Neuronal stem cell (in vitro differentiated cells): ENCODE data around the gene ARMC7. TPM values are rescaled to one million over a fixed set of nuclear protein-coding genes. Genes with fewer than 3 reads are reported as not detected.

Experiments
- DNase-seq: peaks from one replicate; pipeline ENCODE4 v3.0.0-alpha.2; 2013; ENCODE audit warnings: low spot score
- H2AFZ ChIP-seq: one replicate; pipeline ENCODE4 v1.6.1; 2013; ENCODE audit warnings: mild to moderate bottlenecking, low read length, inconsistent platforms
- H2AK5ac ChIP-seq: 2 replicates; pipeline ENCODE4 v1.6.1; 2013; ENCODE audit warnings: low read depth, mild to moderate bottlenecking, inconsistent platforms, low read length, moderate library complexity, mixed read lengths
- H2BK120ac ChIP-seq: 2 replicates; pipeline ENCODE4 v1.6.1; 2013; ENCODE audit warnings: low read depth, mild to moderate bottlenecking, inconsistent platforms, low read length, moderate library complexity, mixed read lengths
- H2BK12ac ChIP-seq: one replicate; pipeline ENCODE4 v1.6.1; 2013; ENCODE audit warnings: low read length, inconsistent platforms
- H2BK15ac ChIP-seq: 2 replicates; pipeline ENCODE4 v1.6.1; 2013; ENCODE audit warnings: mild to moderate bottlenecking, low read length, inconsistent platforms, mixed read lengths
- H2BK5ac ChIP-seq: one replicate; pipeline ENCODE4 v1.6.1; 2013; ENCODE audit warnings: inconsistent platforms, mild to moderate bottlenecking, low read length, moderate library complexity
- H3K14ac ChIP-seq: one replicate; pipeline ENCODE4 v1.6.1; 2013; ENCODE audit warnings: low read length, inconsistent platforms
- H3K18ac ChIP-seq: 2 replicates; pipeline ENCODE4 v1.6.1; 2013; ENCODE audit warnings: low read length, inconsistent platforms
- H3K23ac ChIP-seq: 2 replicates; pipeline ENCODE4 v1.6.1; 2013; ENCODE audit warnings: low read depth, mild to moderate bottlenecking, mixed read lengths, low read length, inconsistent platforms; ENCODE audit not compliant: poor library complexity
- H3K27ac ChIP-seq: replicated peaks from 3 replicates; pipeline ENCODE4 v1.5.1; 2013; ENCODE audit warnings: low read length, inconsistent platforms
- H3K27me3 ChIP-seq, 3 experiments: 2 replicates each; pipeline ENCODE4 v1.6.1; 2013; ENCODE audit warnings: low read length in 3 of 3, mild to moderate bottlenecking in 2 of 3, inconsistent platforms in 1 of 3, low read depth in 1 of 3, mixed read lengths in 1 of 3, moderate library complexity in 1 of 3; ENCODE audit not compliant: control insufficient read depth in 3 of 3, insufficient read depth in 3 of 3
- H3K36me3 ChIP-seq, 2 donors: replicated peaks in 1 of 2; 2 replicates each; pipeline ENCODE4 v1.6.1; 2013; ENCODE audit warnings: low read length in 2 of 2; ENCODE audit not compliant: control insufficient read depth in 2 of 2, insufficient read depth in 2 of 2
- H3K4ac ChIP-seq: 2 replicates; pipeline ENCODE4 v1.6.1; 2013; ENCODE audit warnings: inconsistent platforms, mild to moderate bottlenecking, low read length, moderate library complexity
- H3K4me1 ChIP-seq, 2 donors: 1 replicate in 1 of 2; 2 replicates in 1 of 2; pipeline ENCODE4 v1.6.1; 2013; ENCODE audit warnings: low read length in 2 of 2, low read depth in 1 of 2; ENCODE audit not compliant: control insufficient read depth in 2 of 2, insufficient read depth in 1 of 2
- H3K4me2 ChIP-seq: one replicate; pipeline ENCODE4 v1.6.1; 2013; ENCODE audit warnings: mild to moderate bottlenecking, low read length, inconsistent platforms; ENCODE audit not compliant: insufficient read depth, poor library complexity, severe bottlenecking
- H3K4me3 ChIP-seq, 2 donors: 2 replicates each; pipeline ENCODE4 v1.5.1; 2013; ENCODE audit warnings: low read length in 2 of 2, mild to moderate bottlenecking in 2 of 2, inconsistent platforms in 1 of 2, moderate library complexity in 1 of 2
- H3K79me1 ChIP-seq: one replicate; pipeline ENCODE4 v1.6.1; 2013; ENCODE audit warnings: low read depth, mild to moderate bottlenecking, inconsistent platforms, low read length, moderate library complexity
- H3K9ac ChIP-seq: one replicate; pipeline ENCODE4 v1.6.1; 2013; ENCODE audit warnings: mild to moderate bottlenecking, low read depth, low read length, inconsistent platforms; ENCODE audit not compliant: poor library complexity
- H3K9me3 ChIP-seq, 2 donors: replicated peaks in 1 of 2; 2 replicates each; pipeline versions ENCODE3 to v1.6.1; 2013; ENCODE audit warnings: low read length in 2 of 2, mild to moderate bottlenecking in 2 of 2, inconsistent platforms in 1 of 2, low read depth in 1 of 2, mixed read lengths in 1 of 2, moderate library complexity in 1 of 2; ENCODE audit not compliant: control insufficient read depth in 2 of 2, insufficient read depth in 1 of 2
- H4K8ac ChIP-seq: one replicate; pipeline ENCODE4 v1.6.1; 2013; ENCODE audit warnings: low read depth, mild to moderate bottlenecking, inconsistent platforms, low read length, moderate library complexity
- H4K91ac ChIP-seq: one replicate; pipeline ENCODE4 v1.6.1; 2013; ENCODE audit warnings: low read length, low read depth, mild to moderate bottlenecking, inconsistent platforms; ENCODE audit not compliant: poor library complexity
- WGBS, 2 donors: extraction: QIAGEN DNeasy Blood & Tissue Kit; methylation state at CpG; one replicate each; pipeline ENCODE4 v1.1.7; 2013; ENCODE audit warnings: missing lambda C conversion rate in 2 of 2, mixed read lengths in 1 of 2; ENCODE audit not compliant: insufficient read length in 2 of 2, insufficient replicate concordance in 1 of 2; ENCODE audit errors: extremely low coverage in 2 of 2; 5-methylcytosine and 5-hydroxymethylcytosine counted together
- polyA plus RNA-seq, 2 experiments: library from polyadenylated mRNA; stranded (reverse); fragments of 200-250 nt; gene quantifications; one replicate each; pipeline ENCODE4 v1.2.3, GENCODE V29; 2013

ARMC7 gene
- 7.3 TPM for polyA plus RNA-seq (2013, experiment 1 of 2)
- 6.9 TPM for polyA plus RNA-seq (2013, experiment 2 of 2)

DNA sequence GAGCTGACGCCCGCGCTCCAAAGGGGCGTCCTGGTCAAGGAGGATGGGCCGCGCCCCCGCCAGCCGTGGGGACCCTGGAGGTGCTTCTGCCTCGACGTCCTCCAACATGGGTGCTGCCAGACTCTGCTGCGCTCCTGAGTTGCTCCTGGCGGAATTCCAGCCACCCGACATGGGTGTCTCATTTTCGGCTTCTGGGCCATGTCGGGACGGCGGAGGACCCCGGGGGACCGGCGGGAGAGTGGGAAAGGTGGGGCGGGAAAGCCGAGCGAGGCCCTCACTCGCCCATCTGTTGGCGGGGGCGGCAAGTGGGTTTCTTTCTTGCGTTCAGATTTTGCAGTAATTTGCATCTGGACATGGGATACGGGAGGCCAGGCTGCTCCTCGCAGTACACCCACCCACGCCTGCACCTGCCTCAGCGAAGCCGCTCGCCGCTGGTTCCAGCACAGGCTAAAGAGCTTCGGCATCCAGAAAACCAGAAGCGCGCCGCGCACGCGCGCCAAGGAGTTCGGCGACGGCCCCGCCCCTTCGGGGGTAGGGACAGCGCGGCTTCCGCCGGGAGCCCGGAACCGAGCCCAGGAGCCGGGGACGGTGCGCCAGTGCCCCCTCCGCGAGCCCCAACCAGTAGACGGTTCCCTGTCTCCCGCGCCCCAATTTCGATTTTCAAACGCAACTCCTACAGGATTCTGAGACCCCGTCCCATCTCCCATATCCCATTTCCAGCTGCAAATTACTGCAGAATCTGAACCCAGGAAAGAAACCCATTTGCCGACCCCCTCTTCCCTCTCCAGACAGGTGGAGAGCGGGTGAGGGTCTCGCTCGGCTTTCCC is at the start of gene ARMC7:
Gene ARMC7, plus strand, starts transcription at position 563 of the 827 bp plus-strand sequence. CDS start 320 bp downstream, outside the sequence.
- H3K27ac ChIP-seq = peak within 1 kb of the TSS; percentile 43
- H2BK5ac ChIP-seq = peak within 1 kb of the TSS; percentile 53
- no peak within 1 kb of the TSS for H2BK15ac ChIP-seq
- peak within 1 kb of the TSS; percentile 97 for H3K18ac ChIP-seq
- H3K4me2 ChIP-seq = peak within 1 kb of the TSS; percentile 85
- H2AFZ ChIP-seq = peak within 1 kb of the TSS; percentile 97
- H3K79me1 ChIP-seq = no peaks in the 10 kb centered on the region
- H3K4me3 ChIP-seq = peak within 1 kb of the TSS; percentile 84 to 89
- WGBS, 2 donors = no CpG with 5 or more reads among the region's 68 CpGs
- H3K4me1 ChIP-seq = peaks cover 0 to 5% of the 10 kb centered on the region in 2 donors
- H4K8ac ChIP-seq = no peak within 1 kb of the TSS
- H3K36me3 ChIP-seq = peaks cover 2 to 8% of the 10 kb centered on the region in 2 donors
- H2BK12ac ChIP-seq = peak within 1 kb of the TSS; percentile 58
- peak within 1 kb of the TSS; percentile 88 for H2AK5ac ChIP-seq
- H3K27me3 ChIP-seq = peaks cover 0 to 13% (median 7%) of the 10 kb centered on the region in 3 experiments
- peak within 1 kb of the TSS; percentile 66 for H3K4ac ChIP-seq
- H3K9ac ChIP-seq = peak within 1 kb of the TSS; percentile 95
- no peak within 1 kb of the TSS for H2BK120ac ChIP-seq
- H4K91ac ChIP-seq = no peak within 1 kb of the TSS
- peak within 1 kb of the TSS; percentile 99 for H3K23ac ChIP-seq
- peak within 1 kb of the TSS; percentile 82 for H3K14ac ChIP-seq
- DNase-seq = peak; percentile 83
- no peaks in the 10 kb centered on the region for H3K9me3 ChIP-seq

DNA sequence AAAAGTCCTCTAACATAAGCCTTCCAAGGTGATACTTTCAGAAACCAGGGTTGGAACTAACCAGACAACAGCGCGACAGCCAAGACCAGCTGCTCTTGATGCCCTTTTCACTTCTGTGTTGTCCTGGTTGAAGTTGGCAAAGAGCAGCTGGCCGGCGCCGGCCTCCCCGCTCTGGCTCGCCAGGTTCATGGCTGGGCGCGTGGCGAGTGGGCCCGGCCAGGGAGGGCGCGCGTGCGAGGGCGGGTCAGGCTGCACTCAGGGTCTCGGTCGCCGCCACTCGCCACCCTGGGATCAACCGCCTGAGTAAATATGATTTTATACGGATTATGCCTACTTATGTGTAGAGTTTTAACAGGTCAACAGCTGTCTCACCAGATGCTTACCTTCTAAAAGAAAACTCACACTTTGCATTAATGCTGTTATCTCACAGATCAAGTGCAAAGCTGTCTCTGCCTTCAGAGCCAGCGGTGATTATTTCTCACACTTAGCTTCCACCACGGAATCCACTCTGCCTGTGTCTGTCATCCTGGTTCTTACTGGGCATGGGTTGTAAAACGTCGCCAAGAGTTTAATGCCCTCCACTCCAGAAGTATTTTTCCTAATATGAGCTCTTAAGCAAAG is 49.2 kb upstream of the ARMC7 start:
- Histone ChIP-seq H3K4ac (no peak overlapping the region), H3K79me1 (no peaks in the 10 kb centered on the region), H3K27ac (no peak overlapping the region), H3K4me3 (no peak overlapping the region), H3K4me2 (no peak overlapping the region), H3K27me3 (no peaks in the 10 kb centered on the region), H2BK5ac (no peak overlapping the region), H3K36me3 (peaks cover 41 to 88% of the 10 kb centered on the region in 2 donors), H2BK15ac (no peak overlapping the region), H3K18ac (no peak overlapping the region), H3K9ac (no peak overlapping the region), H2BK120ac (no peak overlapping the region), H3K9me3 (no peaks in the 10 kb centered on the region), H2AK5ac (no peak overlapping the region), H3K23ac (no peak overlapping the region), H3K4me1 (no peaks in the 10 kb centered on the region), H2BK12ac (no peak overlapping the region), H4K8ac (no peak overlapping the region), H2AFZ (no peak overlapping the region), H3K14ac (no peak overlapping the region), H4K91ac (no peak overlapping the region)
- DNase-seq = no peak
- no CpG with 5 or more reads among the region's 26 CpGs for WGBS, 2 donors

DNA sequence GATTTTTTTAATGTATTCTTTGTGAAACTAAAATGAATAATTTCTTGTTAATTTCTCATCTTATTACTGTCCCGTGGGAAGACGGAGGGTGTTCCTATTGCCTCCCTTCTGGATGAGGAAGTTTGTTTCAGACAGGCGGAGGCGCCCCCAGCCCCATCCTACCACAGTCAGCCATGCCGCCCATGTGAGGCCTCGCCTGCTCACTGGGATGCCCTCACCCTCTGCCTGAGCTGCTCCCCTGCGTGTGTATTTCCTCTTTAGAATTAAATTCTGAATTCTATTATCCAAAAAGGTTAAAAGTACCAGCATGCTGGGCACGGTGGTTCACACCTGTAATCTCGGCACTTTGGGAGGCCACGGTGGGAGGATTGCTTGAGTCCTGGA is 48.7 kb upstream of the ARMC7 start:
- no peak overlapping the region for H2BK5ac ChIP-seq
- no peak overlapping the region for H4K91ac ChIP-seq
- H3K4me3 ChIP-seq = no peak overlapping the region
- H3K79me1 ChIP-seq = no peaks in the 10 kb centered on the region
- no peaks in the 10 kb centered on the region for H3K27me3 ChIP-seq
- H3K4ac ChIP-seq = no peak overlapping the region
- H3K18ac ChIP-seq = no peak overlapping the region
- no peak overlapping the region for H2AFZ ChIP-seq
- no peak overlapping the region for H4K8ac ChIP-seq
- H3K9me3 ChIP-seq = no peaks in the 10 kb centered on the region
- no peak overlapping the region for H2AK5ac ChIP-seq
- H3K27ac ChIP-seq = no peak overlapping the region
- H3K23ac ChIP-seq = no peak overlapping the region
- peaks cover 41 to 85% of the 10 kb centered on the region in 2 donors for H3K36me3 ChIP-seq
- WGBS, 2 donors = no CpG with 5 or more reads among the region's 10 CpGs
- no peak overlapping the region for H2BK12ac ChIP-seq
- H3K4me2 ChIP-seq = no peak overlapping the region
- H2BK15ac ChIP-seq = no peak overlapping the region
- no peak overlapping the region for H2BK120ac ChIP-seq
- no peak overlapping the region for H3K9ac ChIP-seq
- no peak for DNase-seq
- no peaks in the 10 kb centered on the region for H3K4me1 ChIP-seq
- H3K14ac ChIP-seq = no peak overlapping the region

DNA sequence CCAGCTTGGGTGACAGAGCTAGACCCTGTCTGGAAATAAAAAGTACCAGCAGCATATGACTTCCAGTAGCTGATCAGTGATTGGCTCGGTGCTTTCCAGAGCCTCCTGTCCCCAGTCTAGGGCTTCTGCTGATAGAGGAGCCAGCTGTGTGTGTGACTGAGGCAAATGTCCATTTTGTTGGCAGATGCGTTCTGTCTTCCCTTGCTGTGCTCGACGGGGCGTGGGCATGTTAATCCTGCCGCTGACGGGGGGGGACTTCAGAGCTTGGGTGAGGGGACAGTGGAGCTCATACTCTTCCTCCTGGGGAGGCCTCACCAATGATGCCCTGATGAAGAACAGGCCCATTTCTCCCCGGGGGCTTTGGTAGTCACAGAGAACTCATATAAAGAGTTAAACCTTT is 48.2 kb upstream of the ARMC7 start:
- Histone ChIP-seq H3K4me3 (no peak overlapping the region), H3K18ac (no peak overlapping the region), H3K4ac (no peak overlapping the region), H4K8ac (no peak overlapping the region), H2BK15ac (no peak overlapping the region), H2AK5ac (no peak overlapping the region), H3K4me1 (no peaks in the 10 kb centered on the region), H3K36me3 (peaks cover 44 to 79% of the 10 kb centered on the region in 2 donors), H3K9me3 (no peaks in the 10 kb centered on the region), H3K79me1 (no peaks in the 10 kb centered on the region), H2AFZ (no peak overlapping the region), H3K4me2 (no peak overlapping the region), H3K27me3 (no peaks in the 10 kb centered on the region), H3K9ac (no peak overlapping the region), H4K91ac (no peak overlapping the region), H2BK5ac (no peak overlapping the region), H3K23ac (no peak overlapping the region), H2BK120ac (no peak overlapping the region), H3K27ac (no peak overlapping the region), H2BK12ac (no peak overlapping the region), H3K14ac (no peak overlapping the region)
- WGBS, 2 donors = no CpG with 5 or more reads among the region's 8 CpGs
- DNase-seq = no peak
